Sigmoid colon (tissue), 4 donors: ENCODE data around the gene CDK3.

Experiments used
- CTCF ChIP-seq, 4 experiments: fragments of 450-650 bp in 3 of 4; fragments of 200-600 bp in 1 of 4; IDR thresholded peaks; one replicate each; pipeline ENCODE4 v1.5.1; 2016 to 2019; ENCODE audit warnings: antibody characterized with exemption in 4 of 4, mild to moderate bottlenecking in 3 of 4, moderate library complexity in 2 of 4
- EP300 ChIP-seq, 4 donors: sonication (generic); formaldehyde crosslinking; IDR thresholded peaks; one replicate each; pipeline ENCODE4 v1.6.1; 2017; ENCODE audit warnings: antibody characterized with exemption in 4 of 4
- POLR2A ChIP-seq, 2 donors: fragments of 450-650 bp; IDR thresholded peaks; one replicate each; pipeline ENCODE4 v1.6.1; 2016; ENCODE audit warnings: antibody characterized with exemption in 2 of 2, mild to moderate bottlenecking in 2 of 2, moderate library complexity in 2 of 2
- POLR2AphosphoS5 ChIP-seq, 4 donors: sonication (generic); formaldehyde crosslinking; IDR thresholded peaks; one replicate each; pipeline ENCODE4 v1.6.1; 2017; ENCODE audit warnings: antibody characterized with exemption in 4 of 4

- TF ChIP-seq CTCF (IDR thresholded peaks at IDR 0.05), result no peak
- TF ChIP-seq POLR2AphosphoS5 (IDR thresholded peaks at IDR 0.05), result no peak
- peak in 1 of 2 donors; percentile 40 for TF ChIP-seq POLR2A (IDR thresholded peaks at IDR 0.05)
- no peak for TF ChIP-seq EP300 (IDR thresholded peaks at IDR 0.05)
Measured at GRCh38 chr17:76027159-76027839, 26.6 kb downstream of the CDK3 start, which contains the start of gene EVPL.
